ENCODE measurements around the gene COA3. TPM values are rescaled to one million over a fixed set of nuclear protein-coding genes. Genes with fewer than 3 reads are reported as not detected.

Gene COA3
- total RNA-seq, 2 donors from 2014 or later, result 34.3 to 36.1 TPM

DNA sequence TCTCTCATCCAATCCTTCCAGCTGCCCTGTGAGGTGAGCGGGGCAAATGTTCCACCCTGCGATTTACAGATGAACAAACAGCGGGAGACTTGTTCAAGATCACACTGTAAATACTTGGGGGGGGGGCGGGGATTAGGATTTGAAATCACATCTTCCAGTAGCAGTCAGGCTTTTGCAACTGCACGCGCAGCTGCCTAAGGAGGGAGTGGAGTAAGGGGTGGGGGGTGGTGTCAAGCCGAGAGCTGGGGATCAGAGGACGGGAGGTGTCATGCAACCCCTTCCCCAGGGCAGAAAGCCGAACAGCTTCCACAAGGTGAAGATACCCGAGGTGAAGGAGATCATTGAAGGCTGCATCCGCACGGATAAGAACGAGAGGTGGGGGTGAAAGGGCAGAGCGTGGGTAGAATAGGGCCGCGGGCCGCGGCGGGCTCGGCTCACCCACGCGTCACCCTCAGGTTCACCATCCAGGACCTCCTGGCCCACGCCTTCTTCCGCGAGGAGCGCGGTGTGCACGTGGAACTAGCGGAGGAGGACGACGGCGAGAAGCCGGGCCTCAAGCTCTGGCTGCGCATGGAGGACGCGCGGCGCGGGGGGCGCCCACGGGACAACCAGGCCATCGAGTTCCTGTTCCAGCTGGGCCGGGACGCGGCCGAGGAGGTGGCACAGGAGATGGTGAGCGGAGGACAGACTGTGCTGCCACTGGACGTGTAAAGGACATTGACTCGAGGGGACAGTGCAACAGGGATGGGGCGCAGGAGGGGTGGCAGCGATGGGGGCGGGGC lies 13.5 kb downstream of the COA3 start:
- Histone ChIP-seq H3K27me3 (replicated peaks; ENCODE audit: insufficient read depth) (peaks cover 9% of the 10 kb centered on the region), H3K27ac (no peak overlapping the region), H3K9me3 (no peaks in the 10 kb centered on the region), H3K4me1 (ENCODE audit: control insufficient read depth in 1 of 2, low read depth in 2 of 2) (peaks cover 2 to 18% of the 10 kb centered on the region in 2 donors), H3K4me3 (no peak overlapping the region), H3K36me3 (no peaks in the 10 kb centered on the region)
- TF ChIP-seq, protein P1, sequence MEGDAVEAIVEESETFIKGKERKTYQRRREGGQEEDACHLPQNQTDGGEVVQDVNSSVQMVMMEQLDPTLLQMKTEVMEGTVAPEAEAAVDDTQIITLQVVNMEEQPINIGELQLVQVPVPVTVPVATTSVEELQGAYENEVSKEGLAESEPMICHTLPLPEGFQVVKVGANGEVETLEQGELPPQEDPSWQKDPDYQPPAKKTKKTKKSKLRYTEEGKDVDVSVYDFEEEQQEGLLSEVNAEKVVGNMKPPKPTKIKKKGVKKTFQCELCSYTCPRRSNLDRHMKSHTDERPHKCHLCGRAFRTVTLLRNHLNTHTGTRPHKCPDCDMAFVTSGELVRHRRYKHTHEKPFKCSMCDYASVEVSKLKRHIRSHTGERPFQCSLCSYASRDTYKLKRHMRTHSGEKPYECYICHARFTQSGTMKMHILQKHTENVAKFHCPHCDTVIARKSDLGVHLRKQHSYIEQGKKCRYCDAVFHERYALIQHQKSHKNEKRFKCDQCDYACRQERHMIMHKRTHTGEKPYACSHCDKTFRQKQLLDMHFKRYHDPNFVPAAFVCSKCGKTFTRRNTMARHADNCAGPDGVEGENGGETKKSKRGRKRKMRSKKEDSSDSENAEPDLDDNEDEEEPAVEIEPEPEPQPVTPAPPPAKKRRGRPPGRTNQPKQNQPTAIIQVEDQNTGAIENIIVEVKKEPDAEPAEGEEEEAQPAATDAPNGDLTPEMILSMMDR (IDR thresholded peaks at IDR 0.05), result no peak
- no peak for ATAC-seq (ENCODE audit: insufficient number of reproducible peaks, low FRiP score, low read depth)
- DNase-seq (ENCODE audit: low spot score), result no peak

DNA sequence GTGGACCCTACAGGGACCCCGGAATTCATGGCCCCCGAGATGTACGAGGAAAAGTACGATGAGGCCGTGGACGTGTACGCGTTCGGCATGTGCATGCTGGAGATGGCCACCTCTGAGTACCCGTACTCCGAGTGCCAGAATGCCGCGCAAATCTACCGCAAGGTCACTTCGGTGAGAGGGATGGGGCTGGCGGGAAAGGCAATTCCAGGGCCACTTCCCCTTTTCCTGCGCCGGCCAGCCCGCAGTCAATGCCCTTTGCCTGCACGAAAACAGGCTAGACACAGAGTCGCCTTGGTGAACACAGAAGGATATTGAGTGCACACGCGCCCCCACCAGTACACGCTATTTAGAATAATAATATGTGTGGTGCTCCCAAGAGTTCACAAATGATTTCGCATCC lies 14.1 kb downstream of the COA3 start:
- TF ChIP-seq, protein P1 (IDR thresholded peaks at IDR 0.05), result no peak
- Histone ChIP-seq H3K36me3 (peaks cover 2% of the 10 kb centered on the region), H3K27ac (no peak overlapping the region), H3K27me3 (replicated peaks; ENCODE audit: insufficient read depth) (peaks cover 9% of the 10 kb centered on the region), H3K4me3 (no peak overlapping the region), H3K4me1 (ENCODE audit: control insufficient read depth in 1 of 2, low read depth in 2 of 2) (peaks cover 3 to 21% of the 10 kb centered on the region in 2 donors), H3K9me3 (no peaks in the 10 kb centered on the region)
- no peak for ATAC-seq (ENCODE audit: insufficient number of reproducible peaks, low FRiP score, low read depth)
- no peak for DNase-seq (ENCODE audit: low spot score)

DNA sequence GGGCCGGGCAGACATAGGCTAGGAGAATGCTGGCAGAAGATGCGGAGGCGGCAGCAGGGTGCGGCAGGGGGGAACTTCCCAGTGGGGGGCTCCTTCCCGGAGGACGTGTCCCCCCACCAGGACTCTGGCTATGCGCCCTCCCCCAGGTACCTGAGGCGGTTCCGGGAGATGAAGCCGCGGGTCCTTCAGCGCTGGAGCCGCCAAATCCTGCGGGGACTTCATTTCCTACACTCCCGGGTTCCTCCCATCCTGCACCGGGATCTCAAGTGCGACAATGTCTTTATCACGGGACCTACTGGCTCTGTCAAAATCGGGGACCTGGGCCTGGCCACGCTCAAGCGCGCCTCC lies 14.7 kb downstream of the COA3 start:
- no peak for ATAC-seq (ENCODE audit: insufficient number of reproducible peaks, low FRiP score, low read depth)
- H3K4me1 ChIP-seq (ENCODE audit: control insufficient read depth in 1 of 2, low read depth in 2 of 2), result peaks cover 3 to 21% of the 10 kb centered on the region in 2 donors
- H3K27ac ChIP-seq, result no peak overlapping the region
- no peak overlapping the region for H3K4me3 ChIP-seq
- peaks cover 9% of the 10 kb centered on the region for H3K27me3 ChIP-seq (replicated peaks; ENCODE audit: insufficient read depth)
- DNase-seq (ENCODE audit: low spot score), result no peak
- H3K9me3 ChIP-seq, result no peaks in the 10 kb centered on the region
- TF ChIP-seq, protein P1 (IDR thresholded peaks at IDR 0.05), result no peak
- peaks cover 9% of the 10 kb centered on the region for H3K36me3 ChIP-seq

DNA sequence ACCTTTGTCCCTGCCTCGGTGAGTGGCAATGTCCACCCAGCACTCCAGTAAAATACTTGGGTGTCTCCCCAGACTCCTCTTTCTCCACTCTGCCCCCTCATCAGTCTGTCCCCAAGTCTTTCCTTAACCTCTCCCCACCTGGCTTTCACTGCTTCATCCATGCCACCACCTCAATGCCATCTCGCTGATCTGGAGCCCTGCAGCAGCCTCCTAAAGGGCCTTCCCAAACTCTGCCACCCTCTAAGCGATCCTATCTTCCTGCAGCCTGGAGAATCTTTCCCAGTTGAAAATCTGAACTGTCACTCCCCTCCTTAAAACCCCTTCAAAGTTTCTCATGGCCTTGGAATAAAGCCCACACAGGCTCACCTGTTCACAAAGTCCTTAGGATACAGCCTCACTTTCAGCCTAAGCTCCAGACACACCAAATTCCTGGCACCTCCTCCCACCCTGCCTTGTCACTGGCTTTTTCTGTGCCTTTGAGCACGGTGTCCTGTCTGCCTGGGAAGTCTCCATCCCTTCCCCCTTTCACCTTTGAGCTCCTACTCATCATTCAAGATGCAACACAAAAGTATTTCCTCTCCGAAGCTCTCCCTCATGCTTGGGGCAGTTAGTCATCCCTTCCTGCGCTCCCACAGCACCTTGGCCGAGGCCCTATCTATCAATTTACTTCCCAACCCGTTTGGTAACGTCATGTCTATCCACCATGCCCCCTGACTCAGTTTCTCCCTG lies 15.3 kb downstream of the COA3 start:
- ATAC-seq (ENCODE audit: insufficient number of reproducible peaks, low FRiP score, low read depth), result no peak

More for the DNA sequence above, 15.3 kb downstream of the COA3 start:
- Histone ChIP-seq H3K9me3 (no peaks in the 10 kb centered on the region), H3K36me3 (peaks cover 14% of the 10 kb centered on the region), H3K4me3 (no peak overlapping the region), H3K27me3 (replicated peaks; ENCODE audit: insufficient read depth) (peaks cover 9% of the 10 kb centered on the region), H3K27ac (no peak overlapping the region), H3K4me1 (ENCODE audit: control insufficient read depth in 1 of 2, low read depth in 2 of 2) (peaks cover 3 to 21% of the 10 kb centered on the region in 2 donors)
- TF ChIP-seq, protein P1 (IDR thresholded peaks at IDR 0.05), result no peak
- DNase-seq (ENCODE audit: low spot score), result no peak

Measured in thoracic aorta (tissue), 2 donors.